Measurements from ENCODE around the gene NRP1. TPM values are rescaled to one million over a fixed set of nuclear protein-coding genes. Genes with fewer than 3 reads are reported as not detected.

Gene NRP1
- total RNA-seq, 1 donor = 173 TPM

- peaks cover 14% of the 10 kb centered on the region for H3K4me1 ChIP-seq (ENCODE audit: insufficient read depth, low read length)
- peak overlapping the region; percentile 55 for H3K4me2 ChIP-seq (ENCODE audit: insufficient read depth, low read length)
- no peak overlapping the region for H2AFZ ChIP-seq (ENCODE audit: low read length)
- no peak for TF ChIP-seq CTCF (IDR thresholded peaks at IDR 0.05; ENCODE audit: extremely low read depth, low read depth, low read length)
- no peak overlapping the region for H3K27ac ChIP-seq (ENCODE audit: low read depth, low read length)
- no peak overlapping the region for H3K4me3 ChIP-seq (ENCODE audit: insufficient read depth, low read length)
- peak; percentile 65 for DNase-seq (ENCODE audit: insufficient read length, low spot score, missing footprints)
- H3K36me3 ChIP-seq (ENCODE audit: insufficient read depth, low read length) = no peaks in the 10 kb centered on the region
- no peaks in the 10 kb centered on the region for H3K9me3 ChIP-seq (ENCODE audit: low read depth, low read length)
- H3K27me3 ChIP-seq (ENCODE audit: insufficient read depth, low read length) = no peaks in the 10 kb centered on the region
- H4K20me1 ChIP-seq (ENCODE audit: insufficient read depth, low read length) = no peaks in the 10 kb centered on the region
- H3K79me2 ChIP-seq (ENCODE audit: insufficient read depth, low read length) = no peaks in the 10 kb centered on the region
These were observed 17.7 kb upstream of the NRP1 start for GRCh38 chr10:33352175-33352574.

- no peaks in the 10 kb centered on the region for H3K79me2 ChIP-seq (ENCODE audit: insufficient read depth, low read length)
- peaks cover 19% of the 10 kb centered on the region for H3K4me1 ChIP-seq (ENCODE audit: insufficient read depth, low read length)
- H3K4me2 ChIP-seq (ENCODE audit: insufficient read depth, low read length) = no peak overlapping the region
- no peaks in the 10 kb centered on the region for H3K36me3 ChIP-seq (ENCODE audit: insufficient read depth, low read length)
- H3K27me3 ChIP-seq (ENCODE audit: insufficient read depth, low read length) = no peaks in the 10 kb centered on the region
- no peak overlapping the region for H2AFZ ChIP-seq (ENCODE audit: low read length)
- H3K27ac ChIP-seq (ENCODE audit: low read depth, low read length) = no peak overlapping the region
- no peaks in the 10 kb centered on the region for H3K9me3 ChIP-seq (ENCODE audit: low read depth, low read length)
- no peak for DNase-seq (ENCODE audit: insufficient read length, low spot score, missing footprints)
- no peak for TF ChIP-seq CTCF (IDR thresholded peaks at IDR 0.05; ENCODE audit: extremely low read depth, low read depth, low read length)
- no peaks in the 10 kb centered on the region for H4K20me1 ChIP-seq (ENCODE audit: insufficient read depth, low read length)
- no peak overlapping the region for H3K4me3 ChIP-seq (ENCODE audit: insufficient read depth, low read length)
These were observed 15.6 kb upstream of the NRP1 start for GRCh38 chr10:33350041-33350440.

GRCh38 chr10:33349268-33349667 lies 14.8 kb upstream of the NRP1 start:
- no peak for DNase-seq (ENCODE audit: insufficient read length, low spot score, missing footprints)
- no peak for TF ChIP-seq CTCF (IDR thresholded peaks at IDR 0.05; ENCODE audit: extremely low read depth, low read depth, low read length)
- H3K36me3 ChIP-seq (ENCODE audit: insufficient read depth, low read length) = no peaks in the 10 kb centered on the region
- no peak overlapping the region for H3K27ac ChIP-seq (ENCODE audit: low read depth, low read length)
- no peak overlapping the region for H3K4me3 ChIP-seq (ENCODE audit: insufficient read depth, low read length)
- no peaks in the 10 kb centered on the region for H3K79me2 ChIP-seq (ENCODE audit: insufficient read depth, low read length)
- peaks cover 19% of the 10 kb centered on the region for H3K4me1 ChIP-seq (ENCODE audit: insufficient read depth, low read length)
- H3K9me3 ChIP-seq (ENCODE audit: low read depth, low read length) = no peaks in the 10 kb centered on the region
- H3K4me2 ChIP-seq (ENCODE audit: insufficient read depth, low read length) = no peak overlapping the region
- H4K20me1 ChIP-seq (ENCODE audit: insufficient read depth, low read length) = no peaks in the 10 kb centered on the region
- H2AFZ ChIP-seq (ENCODE audit: low read length) = no peak overlapping the region
- no peaks in the 10 kb centered on the region for H3K27me3 ChIP-seq (ENCODE audit: insufficient read depth, low read length)

- no peak overlapping the region for H3K4me3 ChIP-seq (ENCODE audit: insufficient read depth, low read length)
- no peaks in the 10 kb centered on the region for H3K9me3 ChIP-seq (ENCODE audit: low read depth, low read length)
- peak overlapping the region; percentile 40 for H3K27ac ChIP-seq (ENCODE audit: low read depth, low read length)
- peak overlapping the region; percentile 60 for H3K4me2 ChIP-seq (ENCODE audit: insufficient read depth, low read length)
- H3K36me3 ChIP-seq (ENCODE audit: insufficient read depth, low read length) = no peaks in the 10 kb centered on the region
- no peak for TF ChIP-seq CTCF (IDR thresholded peaks at IDR 0.05; ENCODE audit: extremely low read depth, low read depth, low read length)
- H3K27me3 ChIP-seq (ENCODE audit: insufficient read depth, low read length) = no peaks in the 10 kb centered on the region
- peak overlapping the region; percentile 73 for H2AFZ ChIP-seq (ENCODE audit: low read length)
- no peaks in the 10 kb centered on the region for H3K79me2 ChIP-seq (ENCODE audit: insufficient read depth, low read length)
- no peak for DNase-seq (ENCODE audit: insufficient read length, low spot score, missing footprints)
- H3K4me1 ChIP-seq (ENCODE audit: insufficient read depth, low read length) = peaks cover 20% of the 10 kb centered on the region
- no peaks in the 10 kb centered on the region for H4K20me1 ChIP-seq (ENCODE audit: insufficient read depth, low read length)
These were observed 12.7 kb upstream of the NRP1 start for GRCh38 chr10:33347211-33347610.
